ENCODE measurements around the gene ZMIZ1. TPM values are rescaled to one million over a fixed set of nuclear protein-coding genes. Genes with fewer than 3 reads are reported as not detected.

Gene ZMIZ1
- total RNA-seq, 6 donors from 2014 or later, result 51.0 to 99.2 (median 91.8) TPM

DNA sequence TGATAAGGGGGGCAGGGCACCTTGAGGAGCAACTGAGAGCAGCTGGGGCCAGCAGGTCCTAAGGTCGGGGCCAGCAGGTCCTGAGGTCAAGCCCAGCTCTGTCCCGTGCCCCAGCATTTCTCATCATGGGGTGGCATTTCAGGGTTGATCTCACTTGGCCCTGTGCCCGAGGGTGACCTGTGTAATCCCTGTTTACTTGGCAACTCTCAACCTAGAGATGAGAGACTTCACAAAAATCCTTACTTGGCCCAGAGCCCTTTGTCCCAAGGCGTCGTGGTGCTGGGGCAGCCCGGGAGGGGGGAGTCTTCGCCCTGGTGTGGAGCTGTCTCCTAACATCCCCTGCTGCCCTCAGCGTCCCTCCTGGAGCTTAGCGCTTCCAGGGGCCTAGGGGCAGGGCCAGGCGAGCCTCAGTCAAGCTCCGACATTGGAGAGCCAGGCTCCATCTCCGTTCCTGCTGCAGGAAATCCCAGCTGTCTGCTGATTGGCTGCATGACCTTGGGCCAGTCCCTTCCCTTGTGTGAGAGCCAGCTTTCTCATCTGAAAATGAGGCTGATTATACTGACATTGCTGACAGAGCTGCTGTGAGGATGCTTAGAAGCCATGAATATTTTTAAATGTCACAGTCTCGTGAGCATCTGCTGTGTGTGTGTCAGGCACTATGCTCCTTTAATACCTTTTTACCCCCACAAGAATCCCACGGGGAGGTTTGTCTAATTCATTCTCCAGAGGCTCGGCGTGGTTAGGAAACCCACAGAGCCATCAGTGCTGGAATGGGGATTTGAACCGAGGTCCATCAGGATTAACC, 94.3 kb downstream of the ZMIZ1 start:
- 65 to 76% methylated on average over 7 to 17 of the region's 17 CpGs for WGBS, 2 donors
- no peak for TF ChIP-seq POLR2A (IDR thresholded peaks at IDR 0.05)
- TF ChIP-seq, protein P1, sequence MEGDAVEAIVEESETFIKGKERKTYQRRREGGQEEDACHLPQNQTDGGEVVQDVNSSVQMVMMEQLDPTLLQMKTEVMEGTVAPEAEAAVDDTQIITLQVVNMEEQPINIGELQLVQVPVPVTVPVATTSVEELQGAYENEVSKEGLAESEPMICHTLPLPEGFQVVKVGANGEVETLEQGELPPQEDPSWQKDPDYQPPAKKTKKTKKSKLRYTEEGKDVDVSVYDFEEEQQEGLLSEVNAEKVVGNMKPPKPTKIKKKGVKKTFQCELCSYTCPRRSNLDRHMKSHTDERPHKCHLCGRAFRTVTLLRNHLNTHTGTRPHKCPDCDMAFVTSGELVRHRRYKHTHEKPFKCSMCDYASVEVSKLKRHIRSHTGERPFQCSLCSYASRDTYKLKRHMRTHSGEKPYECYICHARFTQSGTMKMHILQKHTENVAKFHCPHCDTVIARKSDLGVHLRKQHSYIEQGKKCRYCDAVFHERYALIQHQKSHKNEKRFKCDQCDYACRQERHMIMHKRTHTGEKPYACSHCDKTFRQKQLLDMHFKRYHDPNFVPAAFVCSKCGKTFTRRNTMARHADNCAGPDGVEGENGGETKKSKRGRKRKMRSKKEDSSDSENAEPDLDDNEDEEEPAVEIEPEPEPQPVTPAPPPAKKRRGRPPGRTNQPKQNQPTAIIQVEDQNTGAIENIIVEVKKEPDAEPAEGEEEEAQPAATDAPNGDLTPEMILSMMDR (IDR thresholded peaks at IDR 0.05), result no peak
- no peak for TF ChIP-seq EP300 (IDR thresholded peaks at IDR 0.05)
- TF ChIP-seq POLR2AphosphoS5 (IDR thresholded peaks at IDR 0.05), result no peak
- H3K27ac ChIP-seq, result peak overlapping the region in 3 of 4 donors; percentile 7 to 34 (median 20)
- no peak overlapping the region for H3K4me3 ChIP-seq
- no peaks in the 10 kb centered on the region for H3K27me3 ChIP-seq
- H3K36me3 ChIP-seq, result peaks cover 0 to 54% (median 12%) of the 10 kb centered on the region in 4 donors
- no peak for ATAC-seq (ENCODE audit: low FRiP score in 2 of 2)
- peaks cover 27 to 60% (median 46%) of the 10 kb centered on the region in 4 donors for H3K4me1 ChIP-seq
- no peak for DNase-seq
- no peaks in the 10 kb centered on the region for H3K9me3 ChIP-seq

DNA sequence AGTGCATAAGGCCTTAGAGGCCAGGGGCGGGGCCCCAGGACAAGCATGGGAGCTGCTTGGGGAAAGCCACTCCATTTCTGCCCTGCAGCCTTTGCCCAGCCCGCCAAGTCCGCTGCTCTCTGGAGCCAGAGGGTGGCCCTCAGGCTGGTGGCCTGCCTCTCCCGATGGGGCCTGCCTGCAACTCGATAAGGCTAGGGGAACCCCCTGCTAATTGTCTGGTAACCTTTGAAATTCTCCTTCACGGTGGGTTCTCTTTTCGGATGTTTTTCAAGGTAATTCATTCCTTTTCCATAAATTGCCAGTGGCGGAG, 94.9 kb downstream of the ZMIZ1 start:
- Histone ChIP-seq H3K27me3 (no peaks in the 10 kb centered on the region), H3K4me3 (no peak overlapping the region), H3K9me3 (no peaks in the 10 kb centered on the region), H3K27ac (peak overlapping the region in 1 of 4 donors; percentile 64), H3K4me1 (peaks cover 21 to 55% (median 41%) of the 10 kb centered on the region in 4 donors), H3K36me3 (peaks cover 0 to 59% (median 15%) of the 10 kb centered on the region in 4 donors)
- DNase-seq (no peak), ATAC-seq (ENCODE audit: low FRiP score in 2 of 2) (no peak)
- WGBS, 2 donors, result 76 to 88% methylated on average over 5 to 8 of the region's 8 CpGs
- no peak for TF ChIP-seq EP300 (IDR thresholded peaks at IDR 0.05)
- TF ChIP-seq, protein P1 (IDR thresholded peaks at IDR 0.05), result no peak
- TF ChIP-seq POLR2AphosphoS5 (IDR thresholded peaks at IDR 0.05), result no peak
- TF ChIP-seq POLR2A (IDR thresholded peaks at IDR 0.05), result no peak

DNA sequence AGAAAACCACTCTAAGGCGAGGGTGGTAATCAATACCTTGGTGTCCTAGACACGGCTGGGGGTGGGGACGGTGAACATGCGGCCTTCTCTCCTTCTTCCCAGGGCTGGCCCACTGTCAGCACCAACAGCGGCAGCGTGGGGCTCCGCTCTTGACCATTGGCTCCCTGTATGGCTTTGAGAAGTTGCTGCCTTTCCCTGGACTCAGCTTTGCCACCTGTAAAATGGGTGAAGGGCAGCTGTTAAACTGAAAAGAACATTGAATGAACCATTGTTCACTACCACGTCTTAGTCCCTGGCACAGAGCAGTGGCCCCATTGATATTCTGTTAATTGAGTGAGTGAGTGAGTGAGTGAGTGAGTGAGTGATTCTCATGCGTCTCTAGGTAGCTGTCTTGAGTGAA, 95.3 kb downstream of the ZMIZ1 start:
- Histone ChIP-seq H3K4me1 (peaks cover 17 to 50% (median 36%) of the 10 kb centered on the region in 4 donors), H3K27me3 (no peaks in the 10 kb centered on the region), H3K36me3 (peaks cover 0 to 64% (median 18%) of the 10 kb centered on the region in 4 donors), H3K9me3 (no peaks in the 10 kb centered on the region), H3K27ac (peak overlapping the region in 1 of 4 donors; percentile 64), H3K4me3 (no peak overlapping the region)
- 90 to 94% methylated on average over 9 of the region's 9 CpGs for WGBS, 2 donors
- TF ChIP-seq, protein P1 (IDR thresholded peaks at IDR 0.05), result no peak
- TF ChIP-seq POLR2A (IDR thresholded peaks at IDR 0.05) (no peak), POLR2AphosphoS5 (IDR thresholded peaks at IDR 0.05) (no peak), EP300 (IDR thresholded peaks at IDR 0.05) (no peak)
- DNase-seq, result no peak
- no peak for ATAC-seq (ENCODE audit: low FRiP score in 2 of 2)

DNA sequence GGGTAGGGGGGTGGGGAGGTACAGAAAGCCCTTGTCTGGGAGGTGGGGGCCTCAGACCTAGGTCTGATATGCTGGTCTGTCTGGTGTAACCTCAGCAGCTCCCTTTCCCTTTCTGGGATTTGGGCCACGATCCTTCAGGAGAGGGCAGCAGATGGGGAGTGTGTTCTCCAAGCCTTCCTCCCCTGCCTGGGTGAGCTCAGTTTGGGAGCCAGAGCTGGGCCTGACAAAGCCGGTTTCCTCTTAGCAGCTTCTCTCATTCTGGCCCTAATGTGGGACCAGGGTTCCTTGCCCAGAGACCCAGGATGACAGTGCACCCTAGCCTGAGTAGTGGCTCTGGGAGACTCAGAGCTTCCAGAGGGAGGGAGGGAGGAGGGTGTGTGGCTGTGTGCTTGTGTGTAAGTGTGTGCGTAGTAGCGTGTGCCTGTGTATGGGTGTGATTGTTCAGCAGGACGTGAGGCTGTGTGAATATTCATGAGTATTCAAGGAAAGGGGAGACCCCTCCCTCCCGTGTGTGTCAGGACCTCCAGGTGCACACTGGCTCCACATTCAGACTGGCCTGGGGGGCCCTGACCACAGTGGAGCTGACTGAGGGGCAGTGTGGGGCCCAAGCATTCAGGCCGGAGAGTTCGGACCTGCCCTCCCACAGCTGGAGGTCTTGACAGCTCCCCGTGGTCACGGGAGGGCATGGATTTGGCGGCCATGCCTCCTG, 96.5 kb downstream of the ZMIZ1 start:
- peaks cover 7 to 39% (median 25%) of the 10 kb centered on the region in 4 donors for H3K4me1 ChIP-seq
- H3K9me3 ChIP-seq, result no peaks in the 10 kb centered on the region
- ATAC-seq (ENCODE audit: low FRiP score in 2 of 2) (no peak), DNase-seq (no peak)
- TF ChIP-seq POLR2A (IDR thresholded peaks at IDR 0.05) (no peak), POLR2AphosphoS5 (IDR thresholded peaks at IDR 0.05) (no peak), EP300 (IDR thresholded peaks at IDR 0.05) (no peak)
- TF ChIP-seq, protein P1 (IDR thresholded peaks at IDR 0.05), result no peak
- H3K4me3 ChIP-seq, result no peak overlapping the region
- peaks cover 0 to 75% (median 24%) of the 10 kb centered on the region in 4 donors for H3K36me3 ChIP-seq
- H3K27me3 ChIP-seq, result no peaks in the 10 kb centered on the region
- WGBS, 2 donors, result 79 to 82% methylated on average over 4 to 9 of the region's 11 CpGs
- H3K27ac ChIP-seq, result peak overlapping the region in 3 of 4 donors; percentile 40 to 64 (median 45)
